GM19193 (cell line): ENCODE measurements around the gene GRID1.

Experiments
- POLR2A ChIP-seq: IDR thresholded peaks from 4 replicates; pipeline ENCODE4 v1.6.1; 2011; ENCODE audit not compliant: insufficient read depth, insufficient read length; ENCODE audit errors: extremely low read depth

The GRID1 gene

DNA sequence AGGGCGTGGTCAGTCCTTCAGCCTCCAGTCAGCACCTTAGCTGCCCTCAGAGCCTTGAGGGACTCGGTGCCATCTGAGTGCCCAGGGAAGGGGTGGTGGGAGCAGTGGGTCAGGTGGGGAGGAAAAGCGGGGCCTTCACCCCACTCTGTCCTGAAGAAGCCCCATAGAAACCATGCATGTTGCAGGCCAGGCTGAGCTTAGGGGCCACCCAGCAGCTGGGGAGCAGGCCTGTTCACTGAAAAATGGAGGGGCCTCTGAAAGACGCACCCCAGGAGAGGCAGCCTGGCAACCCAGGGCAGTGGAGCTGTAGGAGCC lies 144.3 kb downstream of the GRID1 start:
- TF ChIP-seq POLR2A = no peak

GRCh38 chr10:86221442-86222335 lies 144.9 kb downstream of the GRID1 start:
- TF ChIP-seq POLR2A = no peak

GRCh38 chr10:86220626-86221025 lies 146.0 kb downstream of the GRID1 start:
- TF ChIP-seq POLR2A = no peak

DNA sequence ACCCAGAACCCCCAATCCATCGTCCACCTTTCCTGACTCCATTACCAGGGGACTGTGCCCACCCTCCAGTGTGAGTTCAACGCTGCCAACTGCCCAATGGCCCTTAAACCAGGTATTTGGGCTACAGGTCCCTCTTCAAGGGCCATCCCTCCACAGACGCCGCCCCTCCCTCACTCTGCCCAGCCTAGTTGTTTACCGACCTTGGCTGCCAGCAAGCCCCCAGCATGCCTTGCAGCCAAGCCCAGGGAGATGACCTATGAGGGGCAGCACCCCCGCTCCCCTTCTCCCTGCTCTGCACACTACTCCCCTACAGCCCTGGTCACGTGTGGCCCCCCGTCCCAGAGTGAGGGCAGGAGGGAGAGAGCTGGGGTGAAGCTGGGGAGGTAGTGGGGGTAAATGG lies 147.3 kb downstream of the GRID1 start:
- TF ChIP-seq POLR2A = no peak

GRCh38 chr10:86218842-86219241 lies 147.8 kb downstream of the GRID1 start:
- TF ChIP-seq POLR2A = no peak

DNA sequence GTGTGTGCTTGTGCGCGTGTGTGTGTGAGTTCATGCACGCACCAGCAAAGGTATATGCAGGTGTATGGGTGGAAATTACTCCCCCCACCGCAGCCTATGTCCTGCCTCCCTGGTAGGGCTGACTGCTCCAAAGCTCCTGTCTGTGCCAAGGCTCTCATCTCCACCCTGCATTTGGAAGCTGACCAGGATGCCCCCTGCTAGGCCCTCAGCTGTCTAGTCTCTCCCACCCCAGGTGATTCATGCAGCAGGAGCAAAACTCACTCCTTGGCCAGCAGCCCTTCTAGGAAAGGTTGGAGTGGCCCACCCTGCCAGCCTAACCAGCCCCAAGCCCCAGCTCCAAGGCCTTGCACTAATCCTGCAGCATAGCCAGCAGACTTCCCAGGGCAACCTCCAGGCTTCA lies 148.4 kb downstream of the GRID1 start:
- no peak for TF ChIP-seq POLR2A

GRCh38 chr10:86217371-86218080 lies 149.1 kb downstream of the GRID1 start:
- TF ChIP-seq POLR2A = no peak

- no peak for TF ChIP-seq POLR2A
Observed at GRCh38 chr10:86216886-86217285, 149.7 kb downstream of the GRID1 start.

GRCh38 chr10:86215712-86216111 lies 150.9 kb downstream of the GRID1 start:
- no peak for TF ChIP-seq POLR2A

DNA sequence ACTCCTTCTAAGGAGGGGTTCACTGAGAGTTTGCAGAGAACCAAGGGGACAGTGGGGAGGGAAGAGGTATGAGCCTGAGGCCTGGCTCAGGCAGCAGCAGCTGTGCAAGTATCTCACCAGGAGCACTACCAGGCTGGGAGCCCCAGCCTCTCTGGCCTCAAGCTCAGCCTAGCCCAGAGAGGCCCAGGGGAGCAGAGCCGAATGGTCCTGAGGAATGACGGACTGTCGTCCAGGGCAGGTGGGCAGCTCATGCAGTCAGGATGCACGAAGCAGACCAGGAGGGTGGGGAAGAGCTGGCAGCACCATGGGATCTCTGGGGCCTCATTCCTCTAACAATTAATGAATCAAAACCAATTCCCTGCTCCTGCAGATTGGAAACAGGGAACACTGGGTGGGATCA lies 151.5 kb downstream of the GRID1 start:
- no peak for TF ChIP-seq POLR2A

DNA sequence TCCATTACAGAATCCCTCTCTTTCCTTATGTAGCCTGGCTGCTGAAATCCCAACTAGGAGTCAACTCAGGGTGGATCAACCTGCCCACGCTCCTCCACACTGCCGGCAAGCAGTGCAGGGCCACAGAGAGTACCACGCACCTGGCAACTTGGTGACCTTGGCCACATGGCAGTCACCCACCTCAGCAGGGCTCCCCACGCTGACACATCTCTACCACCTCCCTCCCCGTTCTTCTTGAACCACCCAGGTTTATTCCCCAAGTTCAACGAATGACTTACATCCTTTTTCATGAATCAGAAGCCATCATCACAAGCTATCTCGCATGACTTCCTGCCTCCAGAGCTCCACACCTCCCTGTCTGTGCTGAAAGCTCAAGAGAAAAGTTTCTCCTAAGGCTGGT lies 153.4 kb downstream of the GRID1 start:
- TF ChIP-seq POLR2A = no peak

- TF ChIP-seq POLR2A = no peak
Observed at GRCh38 chr10:86212391-86212700, 154.2 kb downstream of the GRID1 start.

DNA sequence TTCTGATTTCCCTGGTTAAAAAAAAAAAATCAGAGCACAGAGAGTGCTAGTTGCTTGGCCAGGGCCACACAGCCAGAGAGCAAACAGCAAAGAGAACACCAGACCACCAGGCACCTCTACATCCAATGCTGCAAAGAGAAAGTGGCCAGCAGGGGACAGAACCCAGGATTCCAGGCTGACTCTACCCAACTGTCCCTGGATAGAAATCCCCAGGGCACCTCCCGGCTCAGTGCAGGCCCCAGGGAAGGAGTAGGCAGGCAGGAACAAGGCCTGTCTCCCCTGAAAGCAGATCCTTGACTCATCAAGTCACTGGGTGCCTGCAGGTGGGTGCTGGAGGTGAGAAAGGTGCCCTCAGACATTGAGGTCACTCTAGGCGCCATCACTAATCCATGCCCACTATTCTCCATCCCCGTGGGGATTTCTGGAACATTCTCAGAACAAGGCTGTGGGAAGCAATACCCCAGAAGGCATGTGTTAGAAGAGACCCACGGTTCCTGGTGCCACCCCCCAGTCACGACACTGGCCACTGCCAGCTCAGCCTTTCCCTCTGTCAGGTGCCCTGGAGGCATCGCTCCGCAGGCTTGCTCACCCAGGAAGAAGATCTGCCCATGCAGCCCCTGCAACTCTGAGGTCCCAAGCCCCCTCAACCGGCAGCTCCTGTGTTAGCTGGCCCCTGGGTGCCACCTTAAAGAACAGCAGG lies 154.8 kb downstream of the GRID1 start:
- no peak for TF ChIP-seq POLR2A

GRCh38 chr10:86210416-86210815 lies 156.2 kb downstream of the GRID1 start:
- no peak for TF ChIP-seq POLR2A

DNA sequence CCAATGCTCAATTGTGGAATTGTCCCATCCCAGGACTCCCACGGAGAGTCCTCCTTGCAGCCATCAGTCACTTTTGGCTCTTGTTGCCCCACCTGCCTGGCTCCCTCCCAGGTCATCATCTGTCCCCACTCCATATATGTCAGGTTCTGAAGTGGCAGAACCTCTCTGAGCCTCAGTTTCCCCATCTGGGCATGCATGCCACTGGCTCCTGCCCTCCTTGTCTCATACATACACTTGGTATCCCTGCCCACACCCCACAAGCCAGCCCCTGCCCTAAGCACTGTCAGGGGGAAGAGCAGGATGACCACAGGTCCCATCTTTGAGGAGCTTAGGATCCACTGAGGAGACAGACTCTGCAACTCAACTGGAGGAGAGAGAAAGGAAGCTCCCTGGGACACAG lies 156.9 kb downstream of the GRID1 start:
- TF ChIP-seq POLR2A = no peak

DNA sequence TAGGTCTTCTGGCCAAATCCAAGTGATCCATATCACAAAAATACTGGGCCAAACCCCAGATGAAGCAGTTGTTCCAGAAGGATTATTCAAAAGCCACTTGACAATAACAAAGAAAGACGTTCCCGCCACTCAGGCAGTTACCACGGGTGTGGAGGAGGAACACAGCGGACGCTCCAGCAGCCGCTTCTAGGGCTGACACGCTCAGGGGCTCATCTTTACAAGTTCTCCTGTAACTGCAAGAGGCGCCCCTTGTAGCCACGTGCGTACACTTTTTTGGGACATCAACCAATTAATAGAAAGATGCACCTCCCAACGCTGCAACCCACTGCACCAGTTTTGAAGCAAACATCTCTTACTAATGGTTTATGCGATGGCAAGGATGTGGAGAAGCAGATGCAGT lies 159.4 kb downstream of the GRID1 start:
- TF ChIP-seq POLR2A = no peak

DNA sequence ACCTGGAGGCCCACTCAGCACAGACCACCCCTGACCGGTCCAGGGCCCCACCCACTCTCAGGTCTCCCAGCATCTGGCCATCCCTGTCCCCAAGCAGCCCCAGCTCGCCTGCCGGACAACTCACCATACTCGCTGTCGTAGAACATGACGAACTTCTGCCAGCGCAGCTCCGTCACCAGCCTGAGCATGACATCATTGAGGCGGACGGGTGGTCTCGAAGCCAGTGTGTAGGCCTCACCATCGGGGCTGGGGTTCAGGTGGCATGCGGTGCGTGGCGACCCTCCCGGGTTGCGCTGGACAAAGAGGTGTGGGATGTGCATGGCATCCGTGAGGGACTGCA lies 160.4 kb downstream of the GRID1 start:
- TF ChIP-seq POLR2A = no peak
